ENCODE measurements around the gene L3MBTL4.
"Not testable (repeated sequence)": the region's sequence is repeated elsewhere in the genome, so short reads cannot be mapped to it uniquely, and the experiment has no call there.

The L3MBTL4 gene

DNA sequence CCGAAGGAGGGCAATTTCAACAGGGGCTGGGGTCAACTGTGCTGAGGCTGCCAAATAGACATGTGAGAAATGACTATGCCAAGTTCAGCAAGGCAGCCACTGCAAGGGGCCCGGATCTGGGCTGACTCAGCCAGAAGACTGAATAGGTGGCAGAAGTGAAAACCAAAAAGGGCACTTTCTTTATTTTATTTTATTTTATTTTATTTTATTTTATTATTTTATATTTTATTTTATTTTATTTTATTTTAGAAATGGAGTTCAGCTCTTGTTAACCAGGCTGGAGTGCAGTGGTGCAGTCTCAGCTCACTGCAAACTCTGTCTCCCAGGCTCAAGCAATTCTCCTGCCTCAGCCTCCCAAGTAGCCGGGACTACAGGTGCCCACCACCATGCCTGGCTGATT is 228.9 kb downstream of the L3MBTL4 start:
- not testable (repeated sequence) for DNase-seq (ENCODE audit: low spot score)

GRCh38 chr18:6174983-6175745 is 239.5 kb downstream of the L3MBTL4 start:
- DNase-seq (ENCODE audit: low spot score), result no peak

- no peak for DNase-seq (ENCODE audit: low spot score)
Measured at GRCh38 chr18:6170604-6171003, 244.1 kb downstream of the L3MBTL4 start.

DNA sequence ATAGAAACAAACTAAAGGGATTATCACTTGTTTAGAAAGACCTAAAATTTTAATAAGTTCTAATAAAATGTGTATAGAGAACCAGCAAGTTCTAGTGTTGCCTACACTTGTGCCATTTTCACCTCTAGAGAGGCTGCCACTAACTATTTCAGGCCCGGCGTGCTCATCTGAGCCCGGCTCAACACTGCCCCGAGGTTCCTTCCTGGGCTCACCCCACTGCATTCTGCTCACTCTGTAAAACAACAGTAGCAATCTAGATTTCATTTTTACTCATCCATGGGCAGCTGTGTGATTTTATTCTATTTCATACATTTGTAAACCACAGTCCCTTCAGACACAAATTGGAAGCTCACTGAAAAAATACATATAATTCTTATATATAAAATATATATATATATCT is 253.2 kb downstream of the L3MBTL4 start:
- no peak for DNase-seq (ENCODE audit: low spot score)

DNA sequence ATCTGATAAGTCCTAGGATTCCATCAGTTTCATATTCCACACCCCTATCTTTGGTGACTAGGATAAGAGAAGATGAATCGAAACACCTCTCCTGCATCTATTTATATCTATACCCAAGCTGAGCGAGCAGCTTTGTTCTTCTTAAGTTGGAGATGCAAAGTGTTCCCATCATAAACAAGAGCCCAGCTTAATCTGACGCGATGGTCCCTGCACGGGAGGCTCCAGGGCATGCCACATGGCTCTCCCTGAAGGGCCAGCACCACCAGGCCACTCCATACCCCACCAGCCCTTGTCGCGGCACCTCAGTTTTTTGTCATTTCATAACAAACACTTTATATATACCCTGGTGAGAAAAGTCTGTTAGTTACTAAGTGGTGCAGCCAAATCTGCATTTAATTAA is 255.3 kb downstream of the L3MBTL4 start:
- DNase-seq (ENCODE audit: low spot score), result no peak

- DNase-seq (ENCODE audit: low spot score), result no peak
Measured at GRCh38 chr18:6158958-6159357, 255.8 kb downstream of the L3MBTL4 start.

- no peak for DNase-seq (ENCODE audit: low spot score)
Measured at GRCh38 chr18:6156446-6156845, 258.3 kb downstream of the L3MBTL4 start.

- DNase-seq (ENCODE audit: low spot score), result no peak
Measured at GRCh38 chr18:6155707-6156106, 259.0 kb downstream of the L3MBTL4 start.

GRCh38 chr18:6150430-6150829 is 264.3 kb downstream of the L3MBTL4 start:
- no peak for DNase-seq (ENCODE audit: low spot score)

DNA sequence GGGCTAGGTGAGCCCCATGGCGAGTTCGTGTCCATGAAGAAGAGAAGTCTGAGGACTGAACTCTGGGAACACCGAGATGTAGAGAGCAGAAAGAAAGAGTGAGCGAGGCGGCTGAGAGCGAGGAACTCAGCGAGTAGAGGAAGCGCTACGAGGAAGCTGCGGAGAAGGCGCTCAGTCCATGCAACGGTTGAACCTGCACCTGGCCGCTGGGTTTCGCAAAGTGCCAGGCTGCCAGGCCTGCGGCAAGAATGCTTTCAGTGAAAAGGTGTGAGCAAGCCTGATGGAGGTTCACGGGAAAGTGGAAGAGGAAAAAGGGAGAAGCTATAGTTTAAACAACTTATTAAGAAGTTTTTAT is 268.4 kb downstream of the L3MBTL4 start:
- DNase-seq (ENCODE audit: low spot score), result no peak

DNA sequence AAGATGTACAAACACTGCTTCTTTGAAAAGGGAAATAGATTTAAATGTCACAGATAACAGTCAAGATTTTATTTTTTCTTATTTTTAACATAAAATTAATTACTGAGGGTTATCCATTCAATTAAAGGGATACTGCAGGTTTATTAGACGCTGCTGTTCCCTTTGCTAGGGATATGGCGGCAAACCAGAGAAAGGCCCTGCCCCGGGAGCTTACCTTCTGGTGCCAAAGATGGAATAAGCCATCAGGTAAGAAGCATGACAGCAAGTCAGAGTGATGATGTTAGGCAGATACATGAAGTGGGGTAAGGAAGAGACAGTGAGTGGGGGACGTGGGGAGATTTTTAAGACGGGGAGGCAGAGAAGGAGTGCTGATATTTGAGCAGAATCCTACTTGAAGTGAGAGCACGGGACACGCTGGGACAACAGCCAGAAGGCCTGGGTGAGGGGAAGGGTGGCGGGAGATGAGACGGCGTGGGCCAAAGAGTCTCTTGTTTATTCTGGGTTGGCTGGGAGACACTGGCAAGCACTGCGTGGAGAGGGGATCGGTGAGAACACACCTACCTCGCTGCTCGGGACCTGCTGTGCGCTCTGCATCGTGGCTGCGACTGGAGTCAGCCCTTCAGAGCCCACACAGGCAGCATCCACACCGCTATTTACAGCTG is 268.9 kb downstream of the L3MBTL4 start:
- DNase-seq (ENCODE audit: low spot score), result no peak

DNA sequence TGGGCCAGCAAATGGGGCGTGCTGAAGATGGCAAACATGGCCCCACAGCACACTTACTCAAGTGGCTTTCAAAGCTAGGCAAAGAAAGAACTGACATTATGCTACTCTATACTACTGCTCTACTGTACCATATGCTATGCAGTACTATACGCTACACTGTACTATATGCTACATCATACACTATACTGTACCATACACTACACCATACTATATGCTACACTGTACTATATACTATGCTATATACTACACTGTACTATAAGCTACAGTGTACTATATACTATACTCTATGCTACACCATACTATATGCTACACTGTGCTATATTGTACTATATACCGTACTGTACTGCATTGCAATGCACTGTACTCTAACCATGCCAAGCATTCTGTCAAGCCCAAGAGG is 275.7 kb downstream of the L3MBTL4 start:
- DNase-seq (ENCODE audit: low spot score), result no peak

- DNase-seq (ENCODE audit: low spot score), result not testable (repeated sequence)
Measured at GRCh38 chr18:6135901-6136300, 278.8 kb downstream of the L3MBTL4 start.

DNA sequence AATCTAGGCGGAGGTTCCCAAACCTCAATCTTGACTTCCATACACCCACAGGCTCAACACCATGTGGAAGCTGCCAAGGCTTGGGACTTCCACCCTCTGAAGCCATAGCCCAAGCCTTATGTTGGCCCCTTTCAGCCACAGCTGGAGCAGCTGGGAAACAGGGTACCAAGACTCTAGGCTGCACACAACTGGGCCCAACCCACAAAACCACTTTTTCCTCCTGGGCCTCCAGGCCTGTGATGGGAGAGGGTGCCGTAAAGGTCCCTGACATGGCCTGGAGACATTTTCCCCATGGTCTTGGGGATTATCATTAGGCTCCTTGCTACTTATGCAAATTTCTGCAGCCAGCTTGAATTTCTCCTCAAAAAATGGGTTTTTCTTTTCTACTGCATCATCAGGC is 279.7 kb downstream of the L3MBTL4 start:
- not testable (repeated sequence) for DNase-seq (ENCODE audit: low spot score)

DNA sequence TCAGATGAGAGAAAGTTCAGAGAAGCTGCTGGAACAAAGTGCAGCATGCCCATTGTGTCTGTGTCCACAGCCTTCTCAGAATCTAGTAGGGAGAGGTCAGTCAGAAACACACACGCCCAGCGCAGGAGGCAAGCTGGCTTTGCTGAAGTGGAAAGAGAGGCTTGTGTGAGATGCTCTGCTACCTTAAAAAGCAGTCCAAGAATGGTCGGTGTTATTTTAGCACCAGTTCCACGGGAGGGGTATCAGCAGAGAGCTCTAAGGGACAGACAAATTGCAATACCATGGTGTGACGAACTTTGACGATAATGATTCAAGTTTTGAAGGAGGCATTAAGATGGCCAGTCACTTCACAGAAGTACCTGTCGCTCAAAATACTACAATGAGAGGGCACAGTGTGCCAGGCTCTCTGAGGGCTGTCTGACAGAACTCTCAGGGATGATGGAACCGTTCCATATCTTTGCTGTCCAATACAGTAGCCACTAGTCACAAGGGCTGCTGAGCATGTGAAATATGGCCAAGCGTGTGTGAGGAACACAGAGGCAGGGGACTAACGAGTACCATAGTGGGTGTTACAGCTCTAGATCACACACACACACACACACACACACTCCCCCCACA is 281.9 kb downstream of the L3MBTL4 start:
- no peak for DNase-seq (ENCODE audit: low spot score)

DNA sequence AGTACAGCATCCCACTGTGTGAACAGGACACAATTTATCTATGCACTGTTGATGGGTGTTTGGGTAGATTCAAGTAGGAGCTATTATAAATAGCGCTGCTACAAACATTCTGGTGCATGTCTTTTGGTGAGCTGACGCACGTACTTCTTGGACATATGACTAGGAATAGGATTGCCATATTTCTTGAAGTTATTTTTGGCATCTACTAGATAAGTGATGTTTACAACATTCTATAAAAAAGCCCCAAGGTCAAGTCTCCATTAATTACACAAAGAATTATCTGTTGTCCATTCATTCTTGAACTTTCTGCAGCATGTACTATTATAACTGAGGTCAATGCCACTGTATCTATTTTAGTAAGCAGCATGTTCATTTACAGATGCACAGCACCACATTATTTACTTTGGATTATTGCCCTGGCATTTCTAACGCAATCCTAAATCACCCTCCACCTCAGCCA is 293.9 kb downstream of the L3MBTL4 start:
- DNase-seq (ENCODE audit: low spot score), result no peak

GRCh38 chr18:6119761-6120160 is 294.9 kb downstream of the L3MBTL4 start:
- DNase-seq (ENCODE audit: low spot score), result no peak

DNA sequence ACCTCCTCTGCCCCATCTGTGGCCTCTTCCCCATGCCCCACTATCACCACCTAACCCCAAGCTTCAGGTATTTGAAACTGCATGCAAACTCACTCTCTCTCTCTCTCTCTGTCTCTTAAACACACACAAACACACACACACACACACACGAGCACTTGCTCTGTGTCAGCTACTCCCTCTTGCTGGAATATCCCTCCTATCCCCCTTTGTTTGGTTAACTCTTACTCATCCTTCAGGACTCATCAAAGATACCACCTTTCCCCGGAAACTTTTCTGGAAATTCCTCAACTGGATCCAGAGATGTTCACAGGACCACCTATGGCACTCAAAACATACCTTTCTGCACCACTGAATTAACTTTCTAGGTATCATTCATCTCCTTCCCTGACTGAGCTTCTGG is 296.6 kb downstream of the L3MBTL4 start:
- no peak for DNase-seq (ENCODE audit: low spot score)

GRCh38 chr18:6115710-6116109 is 299.0 kb downstream of the L3MBTL4 start:
- no peak for DNase-seq (ENCODE audit: low spot score)

DNA sequence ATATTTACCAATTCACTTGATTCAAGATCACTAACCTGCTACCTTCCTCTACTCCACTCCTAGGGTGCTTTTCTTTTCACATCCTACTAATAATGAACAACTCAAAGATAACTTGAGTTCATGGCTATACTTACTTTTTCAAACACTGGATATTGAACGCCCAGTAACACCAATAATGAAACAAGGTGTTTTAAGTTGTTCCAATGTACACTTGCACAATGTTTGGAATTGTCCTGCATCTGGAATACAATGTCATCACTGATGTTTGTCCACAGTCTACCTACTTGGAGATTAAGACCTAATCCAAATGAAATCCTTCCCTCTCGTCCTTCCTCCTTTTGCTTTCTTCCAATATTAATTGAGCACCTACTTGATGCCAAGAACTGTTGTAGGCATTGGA is 301.1 kb downstream of the L3MBTL4 start:
- DNase-seq (ENCODE audit: low spot score), result no peak

- DNase-seq (ENCODE audit: low spot score), result no peak
Measured at GRCh38 chr18:6111726-6112125, 303.0 kb downstream of the L3MBTL4 start.

DNA sequence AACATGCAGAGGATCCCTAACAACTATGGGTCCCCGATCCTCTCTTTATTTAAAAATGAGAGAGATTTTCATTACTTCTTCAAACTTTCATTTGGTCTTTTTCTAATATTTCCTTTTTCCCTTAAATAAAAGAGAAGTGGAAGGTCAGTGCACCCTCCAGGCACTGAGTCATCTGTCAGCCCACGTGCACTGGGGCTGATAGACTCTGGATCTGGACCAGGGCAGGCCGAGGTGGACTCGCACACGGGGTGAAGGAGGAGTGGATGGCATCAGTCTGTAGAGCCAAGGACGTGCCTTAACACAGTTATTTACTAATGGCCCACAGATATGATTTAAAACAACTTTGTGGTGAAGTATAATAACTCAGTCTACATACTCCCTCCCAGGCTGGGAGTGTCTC is 305.0 kb downstream of the L3MBTL4 start:
- no peak for DNase-seq (ENCODE audit: low spot score)

GRCh38 chr18:6107794-6108193 is 306.9 kb downstream of the L3MBTL4 start:
- DNase-seq (ENCODE audit: low spot score), result no peak
